HG03159 (cell line): Measurements from ENCODE around the gene C1orf50.
A peak's percentile ranks its signal among the peaks of the same experiment; 100 is the strongest.

Experiments
- ATAC-seq: cut with Tn5 transposase; IDR thresholded peaks from one replicate; pipeline ENCODE4 v1.9.1; 2021; ENCODE audit warnings: mild to moderate bottlenecking, moderate library complexity; ENCODE audit not compliant: unreplicated experiment

C1orf50 gene

GRCh38 chr1:42758641-42759040 is 8.4 kb upstream of the C1orf50 start:
- ATAC-seq: no peak

DNA sequence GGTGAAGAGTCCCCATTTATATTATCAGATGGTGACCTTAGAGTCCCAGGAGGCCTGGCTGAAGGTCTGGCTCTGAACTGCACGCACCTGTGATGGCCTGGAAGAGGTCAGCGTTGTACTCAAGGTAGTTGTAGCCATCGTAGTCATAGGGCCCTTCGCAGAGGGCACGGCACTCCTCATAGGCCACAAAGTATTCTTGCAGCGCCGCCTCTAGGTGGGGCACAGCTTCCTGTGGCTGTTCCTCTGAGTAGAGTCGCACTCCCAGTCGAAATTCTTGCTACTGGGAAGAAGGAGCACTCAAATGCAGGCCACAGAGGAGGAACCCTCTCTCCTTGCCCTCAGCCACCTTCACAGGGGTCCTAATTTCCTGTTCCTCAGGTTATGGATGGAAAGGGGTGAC is 7.9 kb upstream of the C1orf50 start:
- no peak for ATAC-seq

- no peak for ATAC-seq
Observed at GRCh38 chr1:42761567-42761966, 5.5 kb upstream of the C1orf50 start.

DNA sequence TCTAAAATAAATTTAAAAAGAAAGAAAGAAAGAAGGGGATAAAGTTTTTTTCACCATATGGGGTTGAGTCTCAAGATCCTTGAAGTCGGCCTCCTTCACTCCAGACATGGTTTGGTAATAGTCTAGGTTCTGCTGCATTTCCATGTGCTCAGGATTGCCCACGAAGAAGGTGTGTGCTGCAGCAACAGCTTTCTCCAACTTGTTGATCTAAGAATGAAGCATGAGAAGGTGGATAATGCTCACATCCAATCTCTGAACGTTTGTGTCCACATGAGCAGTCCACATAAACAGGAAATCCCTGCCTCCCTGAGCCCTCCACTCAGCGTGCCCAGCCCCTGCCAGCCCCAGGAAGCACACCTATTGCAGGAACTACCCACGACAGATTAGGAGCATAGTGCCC is 4.8 kb upstream of the C1orf50 start:
- no peak for ATAC-seq

DNA sequence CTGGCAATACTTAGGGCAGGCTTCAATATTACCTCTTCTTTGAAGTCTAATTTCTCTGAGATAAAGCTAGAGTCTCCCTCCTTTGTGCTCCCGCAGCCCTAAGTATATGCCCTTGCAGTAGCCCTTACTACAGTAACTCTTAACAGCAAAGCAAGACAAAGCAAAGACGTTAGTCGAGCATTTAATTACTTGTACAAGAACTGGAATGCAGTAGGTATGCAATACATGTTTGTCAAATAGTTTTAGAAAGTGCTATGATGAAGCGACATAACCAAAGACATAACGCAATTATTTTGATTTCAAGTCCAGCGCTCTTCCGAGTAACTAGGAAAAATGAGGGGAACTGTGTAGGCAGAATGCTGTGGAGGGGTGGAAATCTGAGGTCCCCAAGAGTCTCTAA is 1.8 kb upstream of the C1orf50 start:
- ATAC-seq: no peak

GRCh38 chr1:42765832-42766740 is 963 bp upstream of the C1orf50 start:
- peak; percentile 24 for ATAC-seq

DNA sequence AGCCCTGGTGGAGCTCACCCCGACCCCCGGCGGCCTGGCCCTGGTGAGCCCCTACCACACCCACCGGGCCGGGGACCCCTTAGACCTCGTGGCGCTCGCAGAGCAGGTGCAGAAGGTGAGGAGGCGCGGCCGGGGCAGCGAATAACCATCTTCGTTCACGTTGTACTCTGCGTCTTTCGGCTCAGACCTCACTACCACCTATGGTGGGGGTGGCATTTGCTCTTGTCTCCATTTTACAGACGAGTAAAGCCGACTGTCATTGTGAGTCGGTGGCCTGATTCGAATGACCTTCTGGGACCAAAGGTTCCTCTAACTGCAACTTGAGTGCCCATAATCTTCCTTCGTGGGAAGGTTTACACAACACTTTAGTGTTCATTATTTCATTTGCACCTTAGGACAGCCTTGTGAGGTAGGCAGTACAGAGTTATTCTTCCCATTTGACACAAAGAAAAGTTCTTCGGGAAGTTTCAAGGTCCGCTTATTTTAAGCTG is 506 bp downstream of the C1orf50 start:
- peak; percentile 24 for ATAC-seq

DNA sequence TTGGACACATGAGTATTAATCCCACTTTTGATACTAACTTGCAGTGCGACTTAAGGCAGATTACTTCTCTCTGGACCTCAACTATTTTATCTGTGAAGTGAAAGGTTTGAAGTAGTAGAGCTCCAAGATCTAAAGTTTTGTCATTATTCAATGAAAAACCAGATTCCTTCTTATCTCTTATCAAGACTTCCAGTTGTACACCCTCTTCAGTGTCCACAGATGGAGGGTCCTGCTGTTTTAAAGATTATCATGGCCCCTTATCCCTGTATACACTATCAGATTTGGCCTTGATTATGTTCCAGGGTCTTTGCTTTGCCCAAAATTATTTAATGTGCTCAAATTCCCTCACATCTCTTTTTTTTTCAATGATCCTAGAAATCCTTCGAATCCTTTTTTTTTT is 1.1 kb downstream of the C1orf50 start:
- no peak for ATAC-seq

GRCh38 chr1:42769811-42770210 is 2.8 kb downstream of the C1orf50 start:
- ATAC-seq: no peak

GRCh38 chr1:42773420-42773819 is 6.4 kb downstream of the C1orf50 start:
- no peak for ATAC-seq

DNA sequence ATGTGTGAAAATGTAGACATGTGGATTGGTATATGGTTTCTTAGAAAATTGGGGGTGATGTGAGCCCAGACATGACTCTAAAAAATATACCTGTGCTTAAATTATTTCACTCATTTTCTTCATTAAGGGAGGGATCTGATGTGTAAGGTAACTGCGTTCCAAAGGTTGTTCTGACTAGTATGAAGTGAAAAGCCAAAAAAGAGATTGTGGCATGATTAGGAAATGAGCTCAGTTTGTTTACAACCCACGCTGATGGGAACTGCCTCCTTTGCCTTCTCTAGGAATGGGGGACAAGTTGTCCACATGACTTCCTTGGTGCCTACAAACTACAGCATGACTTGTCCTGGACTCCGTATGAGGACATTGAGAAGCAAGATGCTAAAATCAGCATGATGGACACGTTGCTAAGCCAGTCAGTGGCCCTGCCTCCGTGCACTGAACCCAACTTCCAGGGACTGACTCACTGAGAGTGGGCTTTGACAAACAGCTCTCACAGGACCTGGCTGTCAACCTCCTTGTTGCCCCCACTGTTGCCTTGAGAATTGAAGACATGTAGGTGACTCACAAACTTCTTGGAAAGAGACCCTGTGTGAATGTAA is 8.0 kb downstream of the C1orf50 start:
- ATAC-seq: no peak

DNA sequence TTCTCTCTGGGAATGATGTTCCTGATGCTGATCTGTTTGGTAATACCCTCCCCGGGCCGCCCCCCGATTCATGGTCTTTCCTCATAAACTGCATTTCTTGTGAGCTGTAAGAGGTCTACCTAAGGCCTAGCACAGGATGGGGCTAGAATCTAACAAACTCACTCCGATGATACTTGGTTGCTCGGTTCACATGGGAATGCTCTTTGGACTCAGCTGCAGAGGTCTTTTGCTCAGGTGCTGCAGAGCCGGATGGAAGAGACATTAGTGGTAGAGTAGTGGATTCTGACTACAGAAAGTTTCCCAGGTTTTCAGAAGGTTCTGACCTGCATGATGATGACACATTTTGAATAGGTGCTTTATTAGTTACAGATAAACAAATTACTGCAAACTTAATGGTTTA is 9.5 kb downstream of the C1orf50 start:
- ATAC-seq: no peak

GRCh38 chr1:42777852-42778251 is 10.8 kb downstream of the C1orf50 start:
- no peak for ATAC-seq

GRCh38 chr1:42779725-42780124 is 12.7 kb downstream of the C1orf50 start:
- ATAC-seq: no peak

GRCh38 chr1:42780176-42780575 is 13.1 kb downstream of the C1orf50 start:
- ATAC-seq: no peak

DNA sequence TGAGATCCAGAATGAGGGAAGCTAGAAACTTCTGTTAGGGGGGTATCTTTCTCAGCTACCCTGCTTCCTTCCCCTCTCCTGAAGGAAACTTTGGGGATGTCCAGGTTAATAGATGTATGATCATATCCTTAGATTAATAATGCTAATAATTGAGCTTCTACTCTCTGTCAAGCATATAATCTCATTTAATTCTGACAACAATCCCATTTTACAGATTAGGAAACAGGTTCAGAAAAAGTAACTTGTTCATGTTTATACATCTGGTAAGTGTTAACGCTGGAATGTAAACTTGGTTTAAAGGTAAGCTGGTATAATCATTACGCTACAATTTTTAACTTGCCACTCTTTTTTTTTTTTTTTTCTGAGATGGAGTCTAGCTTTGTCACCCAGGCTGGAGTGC is 16.0 kb downstream of the C1orf50 start:
- ATAC-seq: no peak

DNA sequence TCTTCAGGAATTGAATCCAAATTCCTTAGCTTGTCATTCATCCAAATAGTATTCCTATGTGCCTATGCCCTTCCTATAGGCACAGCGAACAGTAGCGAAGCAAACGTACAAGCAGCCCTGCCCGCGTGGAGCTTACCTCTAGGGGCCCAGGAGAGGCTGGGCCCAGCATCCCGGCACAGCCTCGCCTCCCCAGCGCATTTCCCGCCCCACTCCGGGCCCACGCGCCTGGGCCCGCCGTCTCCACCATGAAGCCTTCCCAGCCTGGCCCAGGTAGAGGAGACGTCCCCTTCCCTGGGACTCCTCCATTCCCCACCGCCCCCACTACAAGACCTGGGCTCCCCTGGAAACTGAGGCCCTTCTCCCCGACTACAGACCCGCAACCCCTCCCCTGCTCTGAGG is 17.5 kb downstream of the C1orf50 start:
- ATAC-seq: no peak

DNA sequence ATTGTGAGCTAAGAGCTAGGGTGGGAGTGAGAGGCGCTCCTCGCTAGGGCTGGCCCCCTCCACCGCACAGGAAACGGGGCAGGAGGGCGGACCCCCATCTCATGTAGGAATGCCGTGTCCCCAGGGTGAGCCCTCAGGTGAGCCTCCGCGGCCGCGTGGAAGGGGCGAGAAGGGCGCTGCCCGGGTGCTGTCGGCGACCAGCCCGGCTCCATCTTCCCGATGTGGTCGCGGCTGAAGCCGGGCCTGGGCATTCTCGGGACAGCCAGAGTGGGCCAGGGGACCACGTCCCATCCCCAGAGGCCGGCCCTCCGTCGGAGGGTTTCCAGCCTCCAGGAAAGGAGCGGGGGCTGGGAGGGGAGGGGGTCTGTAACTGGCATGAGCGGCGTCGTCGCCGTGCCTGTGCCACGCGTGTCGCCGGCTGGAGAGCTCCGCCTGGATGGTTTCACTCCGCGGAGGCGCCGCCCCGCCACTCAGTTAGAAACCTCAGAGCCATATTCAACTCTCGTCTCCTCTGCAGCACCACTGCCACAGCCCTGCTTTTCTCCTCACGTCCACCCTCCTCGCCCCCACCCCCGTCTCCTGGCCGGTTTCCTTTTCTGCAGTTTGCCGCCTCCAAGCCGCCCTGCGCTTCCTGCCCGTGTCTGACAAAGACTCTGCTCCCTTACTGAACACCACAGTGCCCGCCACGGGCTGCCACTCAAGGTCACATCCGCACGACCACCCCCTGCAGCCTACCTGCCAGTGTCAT is 18.1 kb downstream of the C1orf50 start, which contains the start of gene TMEM269:
Gene TMEM269, plus strand, starts transcription at position 46 of the 748 bp plus-strand sequence. CDS start 4,903 bp downstream, outside the sequence.
- ATAC-seq: no peak

DNA sequence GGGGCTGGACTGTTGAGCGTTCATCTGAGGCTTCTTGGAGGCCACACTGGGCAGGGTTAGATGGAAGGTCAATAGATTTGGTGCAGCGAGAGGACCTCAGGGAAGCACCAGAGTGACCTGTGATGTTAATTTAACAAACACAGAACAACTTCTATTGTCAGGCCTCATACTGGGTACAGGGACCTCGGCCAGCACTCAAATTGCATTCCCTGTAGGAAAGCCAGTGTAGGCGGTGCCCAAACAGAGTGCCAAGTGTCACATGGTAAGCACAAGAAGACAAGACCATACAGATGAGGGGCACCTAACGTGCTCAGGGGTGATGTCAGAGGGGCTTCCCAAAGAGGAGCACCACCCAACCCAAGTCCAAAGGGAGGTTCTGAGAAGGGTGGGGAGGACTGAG is 19.0 kb downstream of the C1orf50 start:
- ATAC-seq: no peak

GRCh38 chr1:42788021-42788420 is 21.0 kb downstream of the C1orf50 start:
- no peak for ATAC-seq

DNA sequence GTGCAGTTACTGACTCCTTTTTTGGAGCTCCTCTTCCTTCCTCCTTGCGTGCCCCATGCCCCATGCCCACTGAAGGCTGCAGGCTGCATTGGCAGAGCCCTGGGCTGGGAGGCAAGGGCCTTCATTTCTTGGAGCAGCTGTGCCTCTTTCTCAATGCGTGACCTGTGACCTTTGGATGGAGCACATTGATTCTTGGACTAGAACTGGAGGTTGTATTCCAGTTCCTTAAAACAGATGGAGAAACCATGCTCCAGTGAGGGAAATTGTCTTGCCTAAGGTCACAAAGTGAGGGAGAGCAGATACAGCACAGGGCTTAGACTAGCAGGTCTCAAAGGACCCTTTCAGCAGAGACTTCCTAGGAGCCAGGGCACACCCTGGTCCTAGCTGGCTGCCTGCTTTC is 26.8 kb downstream of the C1orf50 start:
- ATAC-seq: no peak
